ENCODE measurements around the gene TDRD9. TPM values are rescaled to one million over a fixed set of nuclear protein-coding genes. Genes with fewer than 3 reads are reported as not detected.

Gene TDRD9
- total RNA-seq, 2 donors from 2014 or later: 8.6 to 20.8 TPM

DNA sequence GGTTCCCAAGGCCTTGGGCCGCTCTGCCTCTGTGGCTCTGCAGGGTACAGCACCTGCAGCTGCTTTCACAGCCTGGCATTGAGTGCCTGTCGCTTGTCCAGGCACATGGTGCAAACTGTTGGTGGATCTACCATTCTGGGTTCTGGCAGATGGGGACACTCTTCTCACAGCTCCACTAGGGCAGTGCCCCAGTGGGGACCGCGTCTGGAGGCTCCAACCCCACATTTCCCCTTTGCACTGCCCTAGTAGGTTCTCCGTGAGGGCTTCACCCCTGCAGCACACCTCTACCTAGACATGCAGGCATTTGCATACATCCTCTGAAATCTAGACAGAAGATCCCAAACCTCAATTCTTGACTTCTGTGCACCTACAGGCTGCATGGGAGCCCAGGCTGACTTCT, 138.0 kb downstream of the TDRD9 start:
- DNase-seq (ENCODE audit: low spot score): no peak
- TF ChIP-seq, protein P1, sequence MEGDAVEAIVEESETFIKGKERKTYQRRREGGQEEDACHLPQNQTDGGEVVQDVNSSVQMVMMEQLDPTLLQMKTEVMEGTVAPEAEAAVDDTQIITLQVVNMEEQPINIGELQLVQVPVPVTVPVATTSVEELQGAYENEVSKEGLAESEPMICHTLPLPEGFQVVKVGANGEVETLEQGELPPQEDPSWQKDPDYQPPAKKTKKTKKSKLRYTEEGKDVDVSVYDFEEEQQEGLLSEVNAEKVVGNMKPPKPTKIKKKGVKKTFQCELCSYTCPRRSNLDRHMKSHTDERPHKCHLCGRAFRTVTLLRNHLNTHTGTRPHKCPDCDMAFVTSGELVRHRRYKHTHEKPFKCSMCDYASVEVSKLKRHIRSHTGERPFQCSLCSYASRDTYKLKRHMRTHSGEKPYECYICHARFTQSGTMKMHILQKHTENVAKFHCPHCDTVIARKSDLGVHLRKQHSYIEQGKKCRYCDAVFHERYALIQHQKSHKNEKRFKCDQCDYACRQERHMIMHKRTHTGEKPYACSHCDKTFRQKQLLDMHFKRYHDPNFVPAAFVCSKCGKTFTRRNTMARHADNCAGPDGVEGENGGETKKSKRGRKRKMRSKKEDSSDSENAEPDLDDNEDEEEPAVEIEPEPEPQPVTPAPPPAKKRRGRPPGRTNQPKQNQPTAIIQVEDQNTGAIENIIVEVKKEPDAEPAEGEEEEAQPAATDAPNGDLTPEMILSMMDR (IDR thresholded peaks at IDR 0.05): no peak
- Histone ChIP-seq H3K4me3 (no peak overlapping the region), H3K27me3 (no peaks in the 10 kb centered on the region), H3K36me3 (no peaks in the 10 kb centered on the region), H3K9me3 (peaks cover 0 to 4% of the 10 kb centered on the region in 2 donors), H3K4me1 (no peaks in the 10 kb centered on the region), H3K27ac (no peak overlapping the region)

DNA sequence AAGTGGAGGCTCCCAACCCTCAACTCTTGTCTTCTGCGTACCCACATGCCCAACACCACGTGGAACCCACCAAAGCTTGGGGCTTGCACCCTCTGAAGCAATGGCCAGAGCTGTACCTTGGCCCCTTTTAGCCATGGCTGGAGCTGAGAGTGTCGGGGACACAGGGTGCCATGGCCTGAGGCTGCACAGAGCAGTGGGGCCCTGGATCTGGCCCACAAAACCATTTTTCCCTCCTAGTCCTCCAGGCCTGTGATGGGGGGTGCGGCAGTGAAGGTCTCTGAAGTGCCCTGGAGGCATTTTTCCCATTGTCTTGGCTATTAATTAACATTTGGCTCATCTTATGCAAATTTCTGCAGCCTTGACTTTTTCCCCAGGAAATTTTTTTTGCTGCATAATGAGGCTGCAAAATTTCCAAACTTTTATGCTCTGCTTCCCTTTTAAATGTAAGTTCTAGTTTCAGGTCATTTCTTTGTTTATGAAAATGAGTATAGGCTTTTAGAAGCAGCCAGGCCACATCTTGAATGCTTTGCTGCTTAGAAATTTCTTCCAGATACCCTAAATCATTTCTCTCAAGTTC, 138.6 kb downstream of the TDRD9 start:
- TF ChIP-seq, protein P1 (IDR thresholded peaks at IDR 0.05): no peak
- Histone ChIP-seq H3K27ac (no peak overlapping the region), H3K4me3 (no peak overlapping the region), H3K27me3 (no peaks in the 10 kb centered on the region), H3K36me3 (no peaks in the 10 kb centered on the region), H3K9me3 (peaks cover 0 to 4% of the 10 kb centered on the region in 2 donors), H3K4me1 (no peaks in the 10 kb centered on the region)
- no peak for DNase-seq (ENCODE audit: low spot score)

- no peak overlapping the region for H3K4me3 ChIP-seq
- DNase-seq (ENCODE audit: low spot score): no peak
- TF ChIP-seq, protein P1 (IDR thresholded peaks at IDR 0.05): no peak
- no peaks in the 10 kb centered on the region for H3K27me3 ChIP-seq
- H3K9me3 ChIP-seq: peaks cover 0 to 14% of the 10 kb centered on the region in 2 donors
- no peaks in the 10 kb centered on the region for H3K36me3 ChIP-seq
- no peak overlapping the region for H3K27ac ChIP-seq
- H3K4me1 ChIP-seq: no peaks in the 10 kb centered on the region
Measured at GRCh38 chr14:104069541-104069940, 141.3 kb downstream of the TDRD9 start.

GRCh38 chr14:104072586-104072985, 144.3 kb downstream of the TDRD9 start:
- Histone ChIP-seq H3K4me1 (no peaks in the 10 kb centered on the region), H3K9me3 (peaks cover 0 to 10% of the 10 kb centered on the region in 2 donors), H3K27me3 (no peaks in the 10 kb centered on the region), H3K27ac (no peak overlapping the region), H3K36me3 (no peaks in the 10 kb centered on the region), H3K4me3 (no peak overlapping the region)
- no peak for DNase-seq (ENCODE audit: low spot score)
- TF ChIP-seq, protein P1 (IDR thresholded peaks at IDR 0.05): no peak

GRCh38 chr14:104073764-104074163, 145.5 kb downstream of the TDRD9 start:
- Histone ChIP-seq H3K9me3 (peaks cover 0 to 10% of the 10 kb centered on the region in 2 donors), H3K4me3 (no peak overlapping the region), H3K36me3 (no peaks in the 10 kb centered on the region), H3K27ac (no peak overlapping the region), H3K4me1 (no peaks in the 10 kb centered on the region), H3K27me3 (no peaks in the 10 kb centered on the region)
- TF ChIP-seq, protein P1 (IDR thresholded peaks at IDR 0.05): no peak
- DNase-seq (ENCODE audit: low spot score): no peak
